Measurements from ENCODE around the gene RDX.

RDX gene

DNA sequence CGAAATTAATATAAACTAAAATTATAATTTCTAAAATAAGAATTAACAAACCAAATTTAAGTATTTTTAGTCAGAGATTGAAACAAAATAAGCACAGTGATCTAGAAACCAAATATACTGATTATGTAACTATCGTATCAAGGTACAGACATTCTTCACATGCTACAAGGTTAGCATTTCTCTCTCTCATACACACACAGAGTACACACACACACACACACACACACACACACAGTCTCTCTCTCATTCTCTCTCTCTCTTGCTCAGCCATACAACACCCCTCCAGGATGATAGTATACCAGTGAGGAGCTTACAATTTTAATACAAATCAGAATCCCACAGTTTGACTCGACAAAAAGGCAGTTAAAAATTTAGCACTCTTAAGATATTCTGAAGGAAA is 66.0 kb downstream of the RDX start:
- H3K4me3 ChIP-seq (ENCODE audit: low read depth, low read length): no peak overlapping the region
- no peak for TF ChIP-seq CTCF (IDR thresholded peaks at IDR 0.05; ENCODE audit: low read depth, low read length)

- TF ChIP-seq CTCF (IDR thresholded peaks at IDR 0.05; ENCODE audit: low read depth, low read length): no peak
- H3K4me3 ChIP-seq (ENCODE audit: low read depth, low read length): no peak overlapping the region
Observed at GRCh38 chr11:110219006-110219785, 77.2 kb downstream of the RDX start.

GRCh38 chr11:110217936-110218335 is 78.5 kb downstream of the RDX start:
- TF ChIP-seq CTCF (IDR thresholded peaks at IDR 0.05; ENCODE audit: low read depth, low read length): no peak
- H3K4me3 ChIP-seq (ENCODE audit: low read depth, low read length): no peak overlapping the region

- no peak for TF ChIP-seq CTCF (IDR thresholded peaks at IDR 0.05; ENCODE audit: low read depth, low read length)
- no peak overlapping the region for H3K4me3 ChIP-seq (ENCODE audit: low read depth, low read length)
Observed at GRCh38 chr11:110217223-110217877, 79.1 kb downstream of the RDX start.

GRCh38 chr11:110209313-110209694 is 87.1 kb downstream of the RDX start:
- H3K4me3 ChIP-seq (ENCODE audit: low read depth, low read length): peak overlapping the region; percentile 40

- peak overlapping the region; percentile 40 for H3K4me3 ChIP-seq (ENCODE audit: low read depth, low read length)
Observed at GRCh38 chr11:110208678-110209312, 87.6 kb downstream of the RDX start.

DNA sequence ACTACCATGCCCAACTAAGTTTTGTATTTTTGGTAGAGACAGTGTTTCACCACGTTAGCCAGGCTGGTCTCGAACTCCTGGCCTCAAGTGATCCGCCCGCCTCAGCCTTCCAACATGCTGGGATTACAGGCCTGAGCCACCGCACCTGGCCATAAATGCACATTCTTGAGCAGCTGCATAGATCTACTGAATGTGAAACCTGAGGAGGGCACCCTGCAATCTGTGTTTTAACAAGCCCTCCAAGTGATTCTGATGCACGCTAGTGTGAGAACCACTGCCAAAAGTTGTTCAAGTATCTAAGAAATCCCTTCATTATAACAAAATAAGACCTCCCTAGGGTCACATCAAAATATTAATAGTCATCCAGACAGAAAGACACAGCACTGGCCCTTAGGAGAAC is 89.3 kb downstream of the RDX start:
- H3K4me3 ChIP-seq (ENCODE audit: low read depth, low read length): no peak overlapping the region
- no peak for TF ChIP-seq CTCF (IDR thresholded peaks at IDR 0.05; ENCODE audit: low read depth, low read length)

GRCh38 chr11:110200836-110201235 is 95.6 kb downstream of the RDX start:
- H3K4me3 ChIP-seq (ENCODE audit: low read depth, low read length): no peak overlapping the region
- no peak for TF ChIP-seq CTCF (IDR thresholded peaks at IDR 0.05; ENCODE audit: low read depth, low read length)
